Endothelial cell (in vitro differentiated cells): Measurements from ENCODE around the gene LEMD1. TPM values are rescaled to one million over a fixed set of nuclear protein-coding genes. Genes with fewer than 3 reads are reported as not detected.

ENCODE experiments used
- DNase-seq: peaks from one replicate; pipeline ENCODE4 v3.0.0; 2021; ENCODE audit warnings: low spot score
- H3K27ac Mint-ChIP-seq: one replicate; pipeline ENCODE4 v1.8.0; 2021; ENCODE audit warnings: mixed read lengths, inconsistent platforms; ENCODE audit not compliant: unreplicated experiment
- H3K27me3 Mint-ChIP-seq: one replicate; pipeline ENCODE4 v1.8.0; 2021; ENCODE audit warnings: mild to moderate bottlenecking, moderate library complexity, mixed read lengths, inconsistent platforms; ENCODE audit not compliant: unreplicated experiment
- H3K36me3 Mint-ChIP-seq: one replicate; pipeline ENCODE4 v1.8.0; 2021; ENCODE audit warnings: mild to moderate bottlenecking, low read depth, mixed read lengths, inconsistent platforms; ENCODE audit not compliant: unreplicated experiment
- H3K4me1 Mint-ChIP-seq: one replicate; pipeline ENCODE4 v1.8.0; 2021; ENCODE audit warnings: mild to moderate bottlenecking, mixed read lengths, inconsistent platforms; ENCODE audit not compliant: unreplicated experiment
- H3K4me3 Mint-ChIP-seq: one replicate; pipeline ENCODE4 v1.8.0; 2021; ENCODE audit warnings: mild to moderate bottlenecking, mixed read lengths, inconsistent platforms; ENCODE audit not compliant: unreplicated experiment
- H3K9me3 Mint-ChIP-seq: one replicate; pipeline ENCODE4 v1.8.0; 2021; ENCODE audit warnings: mixed read lengths, inconsistent platforms; ENCODE audit not compliant: unreplicated experiment
- total RNA-seq: library from RNA; stranded (reverse); fragmentation: NEBNext Ultra II Directional; extraction: Animal tissue kit (Norgen Biotek cat#: 25700); gene quantifications from one replicate; pipeline ENCODE4 v1.2.1, GENCODE V29; 2021; ENCODE audit not compliant: unreplicated experiment
- TF ChIP-seq, protein P1 (sequence below): fragments of 200-600 bp; sonication (generic); IDR thresholded peaks from one replicate; pipeline ENCODE4 v1.5.0; 2021; ENCODE audit warnings: antibody characterized with exemption; ENCODE audit not compliant: unreplicated experiment

The LEMD1 gene
- total RNA-seq, 1 donor from 2014 or later = 3.0 TPM

- TF ChIP-seq, protein P1, sequence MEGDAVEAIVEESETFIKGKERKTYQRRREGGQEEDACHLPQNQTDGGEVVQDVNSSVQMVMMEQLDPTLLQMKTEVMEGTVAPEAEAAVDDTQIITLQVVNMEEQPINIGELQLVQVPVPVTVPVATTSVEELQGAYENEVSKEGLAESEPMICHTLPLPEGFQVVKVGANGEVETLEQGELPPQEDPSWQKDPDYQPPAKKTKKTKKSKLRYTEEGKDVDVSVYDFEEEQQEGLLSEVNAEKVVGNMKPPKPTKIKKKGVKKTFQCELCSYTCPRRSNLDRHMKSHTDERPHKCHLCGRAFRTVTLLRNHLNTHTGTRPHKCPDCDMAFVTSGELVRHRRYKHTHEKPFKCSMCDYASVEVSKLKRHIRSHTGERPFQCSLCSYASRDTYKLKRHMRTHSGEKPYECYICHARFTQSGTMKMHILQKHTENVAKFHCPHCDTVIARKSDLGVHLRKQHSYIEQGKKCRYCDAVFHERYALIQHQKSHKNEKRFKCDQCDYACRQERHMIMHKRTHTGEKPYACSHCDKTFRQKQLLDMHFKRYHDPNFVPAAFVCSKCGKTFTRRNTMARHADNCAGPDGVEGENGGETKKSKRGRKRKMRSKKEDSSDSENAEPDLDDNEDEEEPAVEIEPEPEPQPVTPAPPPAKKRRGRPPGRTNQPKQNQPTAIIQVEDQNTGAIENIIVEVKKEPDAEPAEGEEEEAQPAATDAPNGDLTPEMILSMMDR = no peak
- no peak for DNase-seq
- peaks cover 14% of the 10 kb centered on the region for H3K4me1 Mint-ChIP-seq
- H3K27me3 Mint-ChIP-seq = peaks cover 3% of the 10 kb centered on the region
- H3K27ac Mint-ChIP-seq = no peak overlapping the region
- H3K9me3 Mint-ChIP-seq = no peaks in the 10 kb centered on the region
- no peak overlapping the region for H3K4me3 Mint-ChIP-seq
- no peaks in the 10 kb centered on the region for H3K36me3 Mint-ChIP-seq
Observed at GRCh38 chr1:205422993-205423642, 1.3 kb upstream of the LEMD1 start.

DNA sequence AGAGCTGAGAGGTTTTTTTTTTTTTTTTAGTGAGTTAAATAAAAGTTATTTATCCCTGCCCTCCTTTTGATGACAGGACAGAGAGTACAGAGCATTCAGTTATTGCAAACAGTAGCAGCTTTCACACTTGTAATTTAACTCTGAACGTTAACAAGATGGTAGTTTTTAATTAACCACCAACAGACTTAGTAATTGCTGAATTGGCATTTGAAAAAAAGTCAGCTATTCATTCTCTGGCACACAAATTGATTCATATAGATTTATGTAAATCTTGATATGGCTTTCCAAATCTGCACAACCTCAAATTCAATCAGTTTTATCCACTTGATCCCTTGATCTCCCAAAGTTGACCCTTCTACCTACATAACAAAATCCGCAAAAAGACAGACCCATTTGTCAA, 918 bp downstream of the LEMD1 start:
- DNase-seq = no peak
- H3K4me1 Mint-ChIP-seq = peaks cover 12% of the 10 kb centered on the region
- TF ChIP-seq, protein P1 = no peak
- H3K4me3 Mint-ChIP-seq = no peak overlapping the region
- no peaks in the 10 kb centered on the region for H3K27me3 Mint-ChIP-seq
- no peaks in the 10 kb centered on the region for H3K9me3 Mint-ChIP-seq
- no peak overlapping the region for H3K27ac Mint-ChIP-seq
- H3K36me3 Mint-ChIP-seq = no peaks in the 10 kb centered on the region

- peaks cover 6% of the 10 kb centered on the region for H3K4me1 Mint-ChIP-seq
- no peak overlapping the region for H3K27ac Mint-ChIP-seq
- TF ChIP-seq, protein P1 = no peak
- H3K9me3 Mint-ChIP-seq = no peaks in the 10 kb centered on the region
- H3K4me3 Mint-ChIP-seq = no peak overlapping the region
- DNase-seq = no peak
- no peaks in the 10 kb centered on the region for H3K27me3 Mint-ChIP-seq
- no peaks in the 10 kb centered on the region for H3K36me3 Mint-ChIP-seq
Observed at GRCh38 chr1:205417870-205418635, 3.8 kb downstream of the LEMD1 start.

- no peak for DNase-seq
- Mint-ChIP-seq H3K27me3 (no peaks in the 10 kb centered on the region), H3K9me3 (no peaks in the 10 kb centered on the region)
Observed at GRCh38 chr1:205416322-205416721, 5.5 kb downstream of the LEMD1 start.

More at GRCh38 chr1:205416322-205416721, 5.5 kb downstream of the LEMD1 start:
- Mint-ChIP-seq H3K27ac (no peak overlapping the region), H3K4me1 (peaks cover 6% of the 10 kb centered on the region), H3K4me3 (no peak overlapping the region), H3K36me3 (no peaks in the 10 kb centered on the region)
- TF ChIP-seq, protein P1 = no peak
